GM23338 (cell line): Measurements from ENCODE around the gene C1R. TPM values are rescaled to one million over a fixed set of nuclear protein-coding genes. Genes with fewer than 3 reads are reported as not detected.

Source experiments
- ATAC-seq: fragments of 200-7000 bp; cut with Tn5 transposase; 3 replicates; pipeline ENCODE4 v1.9.1; 2020
- DNase-seq: peaks from one replicate; pipeline ENCODE4 v3.0.0-alpha.2; 2015; ENCODE audit warnings: low spot score
- H2AFZ ChIP-seq: fragments of 200-600 bp; sonication (generic); 2 replicates; pipeline ENCODE4 v1.8.0; 2016; ENCODE audit warnings: antibody characterized with exemption, mild to moderate bottlenecking, moderate library complexity
- H3F3A ChIP-seq: fragments of 200-600 bp; sonication (generic); replicated peaks from 2 replicates; pipeline ENCODE4 v1.8.0; 2017; ENCODE audit warnings: antibody characterized with exemption, mixed run types, low read depth
- H3K27ac ChIP-seq: fragments of 200-600 bp; sonication (generic); 2 replicates; pipeline ENCODE4 v1.6.1; 2016; ENCODE audit warnings: low read depth
- H3K27me3 ChIP-seq: fragments of 200-600 bp; sonication (generic); 2 replicates; pipeline ENCODE4 v1.8.0; 2016; ENCODE audit warnings: mild to moderate bottlenecking, mixed run types, moderate library complexity; ENCODE audit not compliant: insufficient read depth
- H3K36me3 ChIP-seq: fragments of 200-600 bp; sonication (generic); 2 replicates; pipeline ENCODE4 v1.8.0; 2016; ENCODE audit warnings: mild to moderate bottlenecking; ENCODE audit not compliant: insufficient read depth
- H3K4me1 ChIP-seq: fragments of 200-600 bp; sonication (generic); 2 replicates; pipeline ENCODE4 v1.8.0; 2016; ENCODE audit warnings: mild to moderate bottlenecking, moderate library complexity; ENCODE audit not compliant: insufficient read depth
- H3K4me2 ChIP-seq: fragments of 200-600 bp; sonication (generic); 2 replicates; pipeline ENCODE4 v1.7.1; 2017; ENCODE audit warnings: mixed run types
- H3K4me3 ChIP-seq: fragments of 200-600 bp; sonication (generic); 2 replicates; pipeline ENCODE4 v1.6.1; 2016; ENCODE audit warnings: mixed run types
- H3K79me2 ChIP-seq: fragments of 200-600 bp; sonication (generic); replicated peaks from 2 replicates; pipeline ENCODE4 v1.8.0; 2017; ENCODE audit warnings: mild to moderate bottlenecking; ENCODE audit not compliant: insufficient read depth
- H3K9me2 ChIP-seq: fragments of 200-600 bp; sonication (generic); 2 replicates; pipeline ENCODE4 v1.8.0; 2017; ENCODE audit not compliant: insufficient read depth
- H4K20me1 ChIP-seq: fragments of 200-600 bp; sonication (generic); replicated peaks from 2 replicates; pipeline ENCODE4 v1.8.0; 2017; ENCODE audit warnings: mild to moderate bottlenecking; ENCODE audit not compliant: insufficient read depth
- H3K27ac Mint-ChIP-seq: 2 replicates; pipeline ENCODE4 v1.8.0; 2020; ENCODE audit warnings: inconsistent platforms, mild to moderate bottlenecking, moderate library complexity, mixed read lengths
- H3K27me3 Mint-ChIP-seq: 3 replicates; pipeline ENCODE4 v1.8.0; 2022; ENCODE audit warnings: low read depth, mild to moderate bottlenecking, moderate library complexity, mixed read lengths, inconsistent platforms; ENCODE audit not compliant: insufficient read depth, poor library complexity
- H3K36me3 Mint-ChIP-seq: 3 replicates; pipeline ENCODE4 v1.8.0; 2021; ENCODE audit warnings: low read depth, mild to moderate bottlenecking, inconsistent platforms, moderate library complexity, mixed read lengths
- H3K4me1 Mint-ChIP-seq: 3 replicates; pipeline ENCODE4 v1.8.0; 2020; ENCODE audit warnings: mild to moderate bottlenecking, inconsistent platforms, mixed read lengths
- H3K4me3 Mint-ChIP-seq: 3 replicates; pipeline ENCODE4 v1.8.0; 2021; ENCODE audit warnings: moderate library complexity, mild to moderate bottlenecking, inconsistent platforms, mixed read lengths
- H3K9me3 Mint-ChIP-seq: 3 replicates; pipeline ENCODE4 v1.8.0; 2020; ENCODE audit warnings: moderate library complexity, mild to moderate bottlenecking, inconsistent platforms, mixed read lengths
- CREB1 ChIP-seq: fragments of 250-450 bp; sonication (Bioruptor Pico); IDR thresholded peaks from 2 replicates; pipeline ENCODE4 v1.5.0; 2020; ENCODE audit warnings: low read depth, mild to moderate bottlenecking, moderate library complexity
- EZH2 ChIP-seq: fragments of 200-600 bp; sonication (generic); IDR thresholded peaks from one replicate; pipeline ENCODE4 v1.8.0; 2017; ENCODE audit warnings: antibody characterized with exemption, mild to moderate bottlenecking, low read depth; ENCODE audit not compliant: unreplicated experiment
- EZH2phosphoT487 ChIP-seq: fragments of 200-600 bp; sonication (generic); IDR thresholded peaks from one replicate; pipeline ENCODE4 v1.8.1; 2018; ENCODE audit warnings: antibody characterized with exemption; ENCODE audit not compliant: unreplicated experiment
- JUNB ChIP-seq: IDR thresholded peaks from one replicate; pipeline ENCODE4 v1.6.1; 2016; ENCODE audit warnings: antibody characterized with exemption; ENCODE audit not compliant: unreplicated experiment
- NANOG ChIP-seq: IDR thresholded peaks from 2 replicates; pipeline ENCODE4 v1.6.1; 2016; ENCODE audit warnings: antibody characterized with exemption, borderline replicate concordance
- POLR2AphosphoS5 ChIP-seq: IDR thresholded peaks from 2 replicates; pipeline ENCODE4 v1.6.1; 2016; ENCODE audit warnings: antibody characterized with exemption, low read depth
- STAT1 ChIP-seq: IDR thresholded peaks from one replicate; pipeline ENCODE4 v1.6.1; 2016; ENCODE audit warnings: antibody characterized with exemption; ENCODE audit not compliant: unreplicated experiment
- ZNF114 ChIP-seq: fragments of 250-450 bp; sonication (Bioruptor Pico); IDR thresholded peaks from 2 replicates; pipeline ENCODE4 v1.5.0; 2020; ENCODE audit warnings: mild to moderate bottlenecking, moderate library complexity
- ZNF331 ChIP-seq: fragments of 250-450 bp; sonication (Bioruptor Pico); IDR thresholded peaks from 2 replicates; pipeline ENCODE4 v1.5.0; 2020; ENCODE audit warnings: low read depth, mild to moderate bottlenecking, moderate library complexity
- polyA plus RNA-seq: library from polyadenylated mRNA; unstranded; fragments of >200 nt; fragmentation: Nextera tagmentation; extraction: Ambion mirVana; gene quantifications from 2 replicates; pipeline ENCODE4 v1.2.1, GENCODE V29; 2016
- total RNA-seq: library from RNA; depleted of rRNA; stranded (reverse); fragments of >200 nt; shearing (Covaris generic); gene quantifications from 2 replicates; pipeline ENCODE4 v1.2.3, GENCODE V29; 2014
- TF ChIP-seq, protein P1 (sequence below), 2 experiments: fragments of 200-600 bp in 1 of 2; sonication (generic) in 1 of 2; conservative IDR thresholded peaks; 2 replicates each; pipeline versions ENCODE4 v1.5.1 to v1.6.1; 2016 to 2017; ENCODE audit warnings: antibody characterized with exemption in 2 of 2, low read depth in 2 of 2, mild to moderate bottlenecking in 2 of 2, moderate library complexity in 1 of 2
- TF ChIP-seq, protein P2 (sequence below): fragments of 250-450 bp; sonication (Bioruptor Pico); IDR thresholded peaks from 2 replicates; pipeline ENCODE4 v1.5.0; 2020; ENCODE audit warnings: mild to moderate bottlenecking, moderate library complexity
- TF ChIP-seq, protein P3 (sequence below): IDR thresholded peaks from 2 replicates; pipeline ENCODE4 v1.6.1; 2016; ENCODE audit warnings: antibody characterized with exemption
- TF ChIP-seq, protein P4 (sequence below): IDR thresholded peaks from one replicate; pipeline ENCODE4 v1.6.1; 2018; ENCODE audit warnings: antibody characterized with exemption; ENCODE audit not compliant: unreplicated experiment

Gene C1R
- total and polyA plus RNA-seq, 2 experiments from 2014 or later, result 6.4 to 8.8 TPM

DNA sequence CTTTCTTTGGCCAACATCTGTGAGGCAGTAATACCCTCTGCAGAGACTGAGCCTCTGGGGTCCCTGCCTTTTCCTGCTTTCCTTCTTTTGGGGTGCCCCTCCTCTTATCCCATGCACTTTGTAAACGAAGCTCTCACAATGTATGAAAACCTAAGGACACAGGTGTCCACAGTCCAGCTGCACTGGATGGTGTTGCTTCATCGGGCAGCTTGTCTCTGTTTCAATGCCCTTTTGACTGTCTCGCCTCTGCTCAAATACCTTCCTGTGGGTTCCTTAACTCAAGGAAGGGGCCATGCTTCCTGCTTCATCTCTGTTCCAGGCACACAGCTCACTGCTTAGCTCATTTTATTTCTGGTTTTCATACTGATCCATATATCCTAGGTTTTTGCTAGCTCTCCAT lies 10.3 kb upstream of the C1R start:
- Histone ChIP-seq H3K4me2 (no peak overlapping the region), H3F3A (no peaks in the 10 kb centered on the region), H2AFZ (no peak overlapping the region), H3K4me1 (peaks cover 2% of the 10 kb centered on the region; the same call in 1 of the 2 replicates), H3K79me2 (peaks cover 14% of the 10 kb centered on the region; the same call in 1 of the 2 replicates), H4K20me1 (no peaks in the 10 kb centered on the region; the same call in none of the 2 replicates), H3K36me3 (no peaks in the 10 kb centered on the region), H3K9me2 (no peaks in the 10 kb centered on the region), H3K27ac (no peak overlapping the region), H3K27me3 (no peaks in the 10 kb centered on the region), H3K4me3 (no peak overlapping the region)
- Mint-ChIP-seq H3K9me3 (peaks cover 13% of the 10 kb centered on the region; the same call in 2 of the 3 replicates), H3K4me1 (peaks cover 6% of the 10 kb centered on the region; the same call in 2 of the 3 replicates), H3K4me3 (no peak overlapping the region; the same call in 2 of the 3 replicates), H3K36me3 (peaks cover 33% of the 10 kb centered on the region), H3K27ac (no peak overlapping the region), H3K27me3 (peaks cover 3% of the 10 kb centered on the region)
- TF ChIP-seq, protein P1, sequence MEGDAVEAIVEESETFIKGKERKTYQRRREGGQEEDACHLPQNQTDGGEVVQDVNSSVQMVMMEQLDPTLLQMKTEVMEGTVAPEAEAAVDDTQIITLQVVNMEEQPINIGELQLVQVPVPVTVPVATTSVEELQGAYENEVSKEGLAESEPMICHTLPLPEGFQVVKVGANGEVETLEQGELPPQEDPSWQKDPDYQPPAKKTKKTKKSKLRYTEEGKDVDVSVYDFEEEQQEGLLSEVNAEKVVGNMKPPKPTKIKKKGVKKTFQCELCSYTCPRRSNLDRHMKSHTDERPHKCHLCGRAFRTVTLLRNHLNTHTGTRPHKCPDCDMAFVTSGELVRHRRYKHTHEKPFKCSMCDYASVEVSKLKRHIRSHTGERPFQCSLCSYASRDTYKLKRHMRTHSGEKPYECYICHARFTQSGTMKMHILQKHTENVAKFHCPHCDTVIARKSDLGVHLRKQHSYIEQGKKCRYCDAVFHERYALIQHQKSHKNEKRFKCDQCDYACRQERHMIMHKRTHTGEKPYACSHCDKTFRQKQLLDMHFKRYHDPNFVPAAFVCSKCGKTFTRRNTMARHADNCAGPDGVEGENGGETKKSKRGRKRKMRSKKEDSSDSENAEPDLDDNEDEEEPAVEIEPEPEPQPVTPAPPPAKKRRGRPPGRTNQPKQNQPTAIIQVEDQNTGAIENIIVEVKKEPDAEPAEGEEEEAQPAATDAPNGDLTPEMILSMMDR (conservative IDR thresholded peaks at IDR 0.05; ENCODE audit: low read depth in 2 of 2), result no peak
- TF ChIP-seq, protein P2, sequence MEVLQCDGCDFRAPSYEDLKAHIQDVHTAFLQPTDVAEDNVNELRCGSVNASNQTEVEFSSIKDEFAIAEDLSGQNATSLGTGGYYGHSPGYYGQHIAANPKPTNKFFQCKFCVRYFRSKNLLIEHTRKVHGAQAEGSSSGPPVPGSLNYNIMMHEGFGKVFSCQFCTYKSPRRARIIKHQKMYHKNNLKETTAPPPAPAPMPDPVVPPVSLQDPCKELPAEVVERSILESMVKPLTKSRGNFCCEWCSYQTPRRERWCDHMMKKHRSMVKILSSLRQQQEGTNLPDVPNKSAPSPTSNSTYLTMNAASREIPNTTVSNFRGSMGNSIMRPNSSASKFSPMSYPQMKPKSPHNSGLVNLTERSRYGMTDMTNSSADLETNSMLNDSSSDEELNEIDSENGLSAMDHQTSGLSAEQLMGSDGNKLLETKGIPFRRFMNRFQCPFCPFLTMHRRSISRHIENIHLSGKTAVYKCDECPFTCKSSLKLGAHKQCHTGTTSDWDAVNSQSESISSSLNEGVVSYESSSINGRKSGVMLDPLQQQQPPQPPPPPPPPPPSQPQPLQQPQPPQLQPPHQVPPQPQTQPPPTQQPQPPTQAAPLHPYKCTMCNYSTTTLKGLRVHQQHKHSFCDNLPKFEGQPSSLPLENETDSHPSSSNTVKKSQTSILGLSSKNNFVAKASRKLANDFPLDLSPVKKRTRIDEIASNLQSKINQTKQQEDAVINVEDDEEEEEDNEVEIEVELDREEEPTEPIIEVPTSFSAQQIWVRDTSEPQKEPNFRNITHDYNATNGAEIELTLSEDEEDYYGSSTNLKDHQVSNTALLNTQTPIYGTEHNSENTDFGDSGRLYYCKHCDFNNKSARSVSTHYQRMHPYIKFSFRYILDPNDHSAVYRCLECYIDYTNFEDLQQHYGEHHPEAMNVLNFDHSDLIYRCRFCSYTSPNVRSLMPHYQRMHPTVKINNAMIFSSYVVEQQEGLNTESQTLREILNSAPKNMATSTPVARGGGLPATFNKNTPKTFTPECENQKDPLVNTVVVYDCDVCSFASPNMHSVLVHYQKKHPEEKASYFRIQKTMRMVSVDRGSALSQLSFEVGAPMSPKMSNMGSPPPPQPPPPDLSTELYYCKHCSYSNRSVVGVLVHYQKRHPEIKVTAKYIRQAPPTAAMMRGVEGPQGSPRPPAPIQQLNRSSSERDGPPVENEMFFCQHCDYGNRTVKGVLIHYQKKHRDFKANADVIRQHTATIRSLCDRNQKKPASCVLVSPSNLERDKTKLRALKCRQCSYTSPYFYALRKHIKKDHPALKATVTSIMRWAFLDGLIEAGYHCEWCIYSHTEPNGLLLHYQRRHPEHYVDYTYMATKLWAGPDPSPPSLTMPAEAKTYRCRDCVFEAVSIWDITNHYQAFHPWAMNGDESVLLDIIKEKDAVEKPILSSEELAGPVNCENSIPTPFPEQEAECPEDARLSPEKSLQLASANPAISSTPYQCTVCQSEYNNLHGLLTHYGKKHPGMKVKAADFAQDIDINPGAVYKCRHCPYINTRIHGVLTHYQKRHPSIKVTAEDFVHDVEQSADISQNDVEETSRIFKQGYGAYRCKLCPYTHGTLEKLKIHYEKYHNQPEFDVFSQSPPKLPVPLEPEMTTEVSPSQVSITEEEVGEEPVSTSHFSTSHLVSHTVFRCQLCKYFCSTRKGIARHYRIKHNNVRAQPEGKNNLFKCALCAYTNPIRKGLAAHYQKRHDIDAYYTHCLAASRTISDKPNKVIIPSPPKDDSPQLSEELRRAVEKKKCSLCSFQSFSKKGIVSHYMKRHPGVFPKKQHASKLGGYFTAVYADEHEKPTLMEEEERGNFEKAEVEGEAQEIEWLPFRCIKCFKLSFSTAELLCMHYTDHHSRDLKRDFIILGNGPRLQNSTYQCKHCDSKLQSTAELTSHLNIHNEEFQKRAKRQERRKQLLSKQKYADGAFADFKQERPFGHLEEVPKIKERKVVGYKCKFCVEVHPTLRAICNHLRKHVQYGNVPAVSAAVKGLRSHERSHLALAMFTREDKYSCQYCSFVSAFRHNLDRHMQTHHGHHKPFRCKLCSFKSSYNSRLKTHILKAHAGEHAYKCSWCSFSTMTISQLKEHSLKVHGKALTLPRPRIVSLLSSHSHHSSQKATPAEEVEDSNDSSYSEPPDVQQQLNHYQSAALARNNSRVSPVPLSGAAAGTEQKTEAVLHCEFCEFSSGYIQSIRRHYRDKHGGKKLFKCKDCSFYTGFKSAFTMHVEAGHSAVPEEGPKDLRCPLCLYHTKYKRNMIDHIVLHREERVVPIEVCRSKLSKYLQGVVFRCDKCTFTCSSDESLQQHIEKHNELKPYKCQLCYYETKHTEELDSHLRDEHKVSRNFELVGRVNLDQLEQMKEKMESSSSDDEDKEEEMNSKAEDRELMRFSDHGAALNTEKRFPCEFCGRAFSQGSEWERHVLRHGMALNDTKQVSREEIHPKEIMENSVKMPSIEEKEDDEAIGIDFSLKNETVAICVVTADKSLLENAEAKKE (CRISPR knock-in tag), result no peak
- TF ChIP-seq NANOG (no peak), CREB1 (CRISPR knock-in tag) (no peak), EZH2 (no peak), ZNF114 (CRISPR knock-in tag) (no peak), JUNB (no peak), STAT1 (no peak), ZNF331 (CRISPR knock-in tag) (no peak), EZH2phosphoT487 (no peak), POLR2AphosphoS5 (no peak)
- TF ChIP-seq, protein P3, sequence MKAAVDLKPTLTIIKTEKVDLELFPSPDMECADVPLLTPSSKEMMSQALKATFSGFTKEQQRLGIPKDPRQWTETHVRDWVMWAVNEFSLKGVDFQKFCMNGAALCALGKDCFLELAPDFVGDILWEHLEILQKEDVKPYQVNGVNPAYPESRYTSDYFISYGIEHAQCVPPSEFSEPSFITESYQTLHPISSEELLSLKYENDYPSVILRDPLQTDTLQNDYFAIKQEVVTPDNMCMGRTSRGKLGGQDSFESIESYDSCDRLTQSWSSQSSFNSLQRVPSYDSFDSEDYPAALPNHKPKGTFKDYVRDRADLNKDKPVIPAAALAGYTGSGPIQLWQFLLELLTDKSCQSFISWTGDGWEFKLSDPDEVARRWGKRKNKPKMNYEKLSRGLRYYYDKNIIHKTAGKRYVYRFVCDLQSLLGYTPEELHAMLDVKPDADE, result no peak
- TF ChIP-seq, protein P4, sequence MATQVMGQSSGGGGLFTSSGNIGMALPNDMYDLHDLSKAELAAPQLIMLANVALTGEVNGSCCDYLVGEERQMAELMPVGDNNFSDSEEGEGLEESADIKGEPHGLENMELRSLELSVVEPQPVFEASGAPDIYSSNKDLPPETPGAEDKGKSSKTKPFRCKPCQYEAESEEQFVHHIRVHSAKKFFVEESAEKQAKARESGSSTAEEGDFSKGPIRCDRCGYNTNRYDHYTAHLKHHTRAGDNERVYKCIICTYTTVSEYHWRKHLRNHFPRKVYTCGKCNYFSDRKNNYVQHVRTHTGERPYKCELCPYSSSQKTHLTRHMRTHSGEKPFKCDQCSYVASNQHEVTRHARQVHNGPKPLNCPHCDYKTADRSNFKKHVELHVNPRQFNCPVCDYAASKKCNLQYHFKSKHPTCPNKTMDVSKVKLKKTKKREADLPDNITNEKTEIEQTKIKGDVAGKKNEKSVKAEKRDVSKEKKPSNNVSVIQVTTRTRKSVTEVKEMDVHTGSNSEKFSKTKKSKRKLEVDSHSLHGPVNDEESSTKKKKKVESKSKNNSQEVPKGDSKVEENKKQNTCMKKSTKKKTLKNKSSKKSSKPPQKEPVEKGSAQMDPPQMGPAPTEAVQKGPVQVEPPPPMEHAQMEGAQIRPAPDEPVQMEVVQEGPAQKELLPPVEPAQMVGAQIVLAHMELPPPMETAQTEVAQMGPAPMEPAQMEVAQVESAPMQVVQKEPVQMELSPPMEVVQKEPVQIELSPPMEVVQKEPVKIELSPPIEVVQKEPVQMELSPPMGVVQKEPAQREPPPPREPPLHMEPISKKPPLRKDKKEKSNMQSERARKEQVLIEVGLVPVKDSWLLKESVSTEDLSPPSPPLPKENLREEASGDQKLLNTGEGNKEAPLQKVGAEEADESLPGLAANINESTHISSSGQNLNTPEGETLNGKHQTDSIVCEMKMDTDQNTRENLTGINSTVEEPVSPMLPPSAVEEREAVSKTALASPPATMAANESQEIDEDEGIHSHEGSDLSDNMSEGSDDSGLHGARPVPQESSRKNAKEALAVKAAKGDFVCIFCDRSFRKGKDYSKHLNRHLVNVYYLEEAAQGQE, result no peak
- ATAC-seq (no peak), DNase-seq (no peak)
